Right renal cortex interstitium (tissue), 3 donors: ENCODE results near the gene ORC2. TPM values are rescaled to one million over a fixed set of nuclear protein-coding genes. Genes with fewer than 3 reads are reported as not detected.
"Not testable (repeated sequence)": the region's sequence is repeated elsewhere in the genome, so short reads cannot be mapped to it uniquely, and the experiment has no call there.

Experiments
- DNase-seq, 3 donors: peaks; one replicate each; pipeline ENCODE4 v3.0.0-alpha.2; 2013; ENCODE audit warnings: low read depth in 3 of 3, low spot score in 2 of 3
- polyA plus RNA-seq, 3 donors: library from polyadenylated mRNA; unstranded; fragments of 120-200 nt; gene quantifications; one replicate each; pipeline ENCODE4 v1.2.1, GENCODE V29; 2013; ENCODE audit not compliant: insufficient read length in 3 of 3

Gene ORC2
- 10 to 100 TPM; 29.8 to 31.8 (median 31.2) TPM for polyA plus RNA-seq

DNA sequence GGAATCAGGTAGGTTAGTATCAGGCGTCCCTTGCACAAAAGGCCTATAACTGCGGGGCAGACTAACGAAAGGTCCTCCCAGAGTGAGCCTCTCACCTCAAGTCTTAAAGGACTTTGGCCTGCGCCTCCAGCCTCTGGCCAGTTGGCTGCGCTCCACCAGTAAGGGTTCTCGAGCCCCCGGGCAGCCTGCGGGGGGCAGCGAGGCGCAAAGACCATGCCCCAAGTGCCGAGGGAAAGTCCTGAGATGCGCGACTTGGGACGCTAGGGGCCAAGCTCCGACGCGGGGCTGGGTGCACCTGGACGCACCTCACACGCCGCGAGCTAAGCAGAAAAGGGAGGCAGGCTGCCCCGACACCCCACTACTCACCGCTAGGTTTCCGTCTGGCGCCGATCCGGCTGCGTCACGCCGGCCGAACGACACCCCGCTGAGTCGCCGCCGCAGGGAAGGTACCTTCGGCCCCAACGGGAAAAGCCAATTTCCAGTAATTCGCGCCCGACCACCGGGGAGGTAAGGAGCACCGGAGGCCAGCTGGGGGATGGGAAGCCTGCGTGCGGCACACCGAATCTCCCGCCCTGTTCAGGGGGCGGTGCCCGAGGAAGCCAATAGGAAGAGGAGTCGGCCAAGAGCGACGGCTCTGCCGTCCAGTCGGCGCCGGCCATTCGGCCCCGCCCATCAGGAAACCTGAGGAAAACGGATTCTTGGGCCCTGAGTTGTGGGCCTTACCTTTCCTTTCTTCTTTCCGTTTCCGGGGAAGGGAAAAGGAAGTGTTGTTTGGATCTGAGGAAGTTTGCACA lies at the start of gene ORC2:
TSS of gene ORC2 (minus strand) at position 537 of the 794 bp plus-strand sequence. CDS start 5,537 bp downstream, outside the sequence.
- DNase-seq = peak; percentile 90 to 94 (median 90)

DNA sequence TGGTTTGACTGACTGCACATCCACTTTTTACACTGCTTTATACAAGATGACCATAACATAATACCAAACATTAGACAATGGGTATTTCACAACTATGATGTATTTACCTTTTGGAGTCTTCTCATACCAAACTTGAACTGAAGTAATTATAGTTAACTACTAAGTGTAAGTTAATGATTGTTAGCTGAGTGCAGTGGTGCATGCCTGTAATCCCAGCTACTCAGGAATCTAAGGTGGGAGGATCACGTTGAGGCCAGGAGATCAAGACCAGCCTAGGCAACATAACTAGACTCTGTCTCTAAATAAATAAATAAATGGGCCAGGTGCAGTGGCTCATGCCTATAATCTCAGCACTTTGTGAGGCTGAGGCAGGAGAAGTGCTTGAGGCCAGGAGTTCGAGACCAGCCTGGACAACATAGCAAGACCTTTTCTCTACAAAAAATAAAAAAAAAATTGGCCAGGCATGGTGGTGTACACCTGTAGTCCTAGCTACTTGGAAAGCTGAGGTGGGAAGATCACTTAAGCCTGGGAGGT lies 44.9 kb upstream of the ORC2 start:
- DNase-seq = peak; percentile 18 to 33 (median 32)

DNA sequence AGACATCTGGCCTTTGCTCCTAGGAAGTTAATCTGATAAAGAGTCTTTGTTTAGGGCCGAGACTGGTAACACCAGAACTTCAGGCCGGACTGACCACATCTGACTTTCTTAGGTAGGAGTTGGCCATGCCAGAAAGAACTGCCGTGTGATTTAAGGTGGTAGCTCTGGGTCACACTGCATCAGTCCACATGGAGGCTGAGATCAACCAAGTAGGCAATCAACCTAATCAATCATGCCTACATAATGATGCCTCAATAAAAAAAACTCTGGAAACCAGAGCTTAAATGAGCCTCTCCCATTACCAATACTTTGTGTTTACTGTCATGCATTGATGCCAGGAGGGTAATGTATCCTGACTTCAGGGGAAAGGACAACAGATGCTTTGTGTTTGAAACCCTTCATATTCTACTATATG lies 44.1 kb upstream of the ORC2 start:
- DNase-seq = peak; percentile 10 to 36 (median 27)

DNA sequence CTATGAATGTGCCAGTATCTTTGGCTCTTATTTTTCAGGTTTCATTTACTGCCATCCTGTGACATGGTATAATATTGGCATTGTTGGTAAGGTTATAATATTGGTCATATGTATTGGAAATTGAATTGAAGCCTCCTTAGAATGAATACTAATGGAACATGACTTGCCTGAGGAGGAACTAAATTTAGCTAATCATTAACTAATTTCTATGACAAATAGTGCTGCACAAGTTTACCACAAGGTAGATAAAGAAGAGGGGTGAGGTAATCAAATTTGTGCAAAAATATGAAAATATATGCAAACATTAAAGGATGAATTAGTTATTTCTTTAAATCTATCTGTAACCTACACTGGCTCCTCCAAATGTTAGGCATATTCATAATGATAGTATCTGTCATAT lies 43.2 kb upstream of the ORC2 start:
- DNase-seq = no peak

DNA sequence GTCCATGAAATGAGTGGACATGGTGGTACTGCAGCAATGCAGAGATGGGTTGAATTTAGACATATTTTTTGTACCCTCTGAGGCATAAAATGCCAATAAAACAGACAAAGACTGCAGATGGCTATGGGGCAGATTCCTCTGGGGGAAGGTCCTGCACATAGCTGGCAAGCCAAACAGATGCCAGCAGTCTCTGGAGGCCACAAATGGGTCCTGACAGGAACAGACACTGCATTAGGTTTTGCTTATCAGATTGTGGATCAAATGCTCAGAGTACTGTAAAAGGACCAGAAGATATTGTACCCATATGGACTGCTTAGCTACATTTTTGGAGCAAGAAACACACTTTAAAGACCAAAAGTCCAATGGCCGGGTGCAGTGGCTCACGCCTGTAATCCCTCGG lies 40.9 kb upstream of the ORC2 start:
- no peak for DNase-seq

DNA sequence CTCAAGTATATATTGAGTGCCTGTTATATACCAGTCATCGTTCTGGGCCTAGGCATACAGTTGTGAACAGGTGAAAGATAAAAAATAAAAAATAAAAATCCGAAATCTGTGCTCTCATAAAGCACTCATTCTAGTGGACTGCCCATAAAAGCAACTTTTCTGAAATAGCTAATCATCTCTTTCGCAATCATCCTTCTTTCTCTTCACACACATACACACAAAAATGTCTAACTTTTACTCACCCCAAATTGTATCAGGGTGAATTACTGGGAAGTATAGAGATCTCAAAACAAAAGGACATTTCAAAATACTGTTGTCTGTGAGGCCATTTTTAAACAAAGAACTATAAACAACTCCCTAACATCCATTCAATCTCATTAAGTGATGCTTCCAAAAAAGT lies 29.6 kb upstream of the ORC2 start:
- DNase-seq = no peak

DNA sequence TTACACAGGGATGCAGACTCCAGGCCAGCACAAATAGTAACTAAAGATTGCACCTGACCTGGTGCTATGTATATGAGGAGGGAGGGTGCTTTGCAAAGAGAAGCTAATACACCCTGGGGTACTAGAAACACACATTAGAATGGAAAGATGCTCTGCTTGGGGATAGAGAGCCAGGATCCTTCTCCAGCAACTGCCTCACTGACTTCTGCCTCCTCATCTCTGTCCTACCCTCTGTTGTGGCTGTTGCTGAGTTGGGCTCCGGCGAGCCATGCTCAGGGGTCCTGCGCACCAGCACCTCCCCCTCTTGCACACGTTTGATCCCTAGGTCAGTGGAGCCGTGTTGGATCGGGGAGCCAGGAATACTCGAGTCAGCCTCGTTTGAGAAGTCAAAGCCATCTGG lies 23.7 kb upstream of the ORC2 start:
- DNase-seq = no peak

DNA sequence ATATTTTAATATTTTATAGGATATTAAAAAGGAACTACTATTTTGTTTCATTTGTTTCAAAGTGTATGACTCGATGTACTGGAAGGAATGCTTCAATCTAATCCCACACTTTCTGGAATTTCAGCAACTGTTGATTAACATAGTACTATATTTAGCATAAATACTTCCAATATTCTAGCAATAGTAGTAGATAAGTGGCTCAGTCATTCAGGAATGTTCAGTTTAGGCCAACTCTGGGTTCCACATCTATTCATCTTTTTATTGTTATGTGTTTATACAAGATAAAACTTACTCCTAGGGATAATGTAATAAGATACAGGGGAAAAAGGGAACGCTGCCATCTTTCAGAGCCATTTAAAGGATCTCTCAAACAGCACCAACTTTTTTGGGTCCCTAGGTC lies 22.3 kb upstream of the ORC2 start:
- DNase-seq = no peak

DNA sequence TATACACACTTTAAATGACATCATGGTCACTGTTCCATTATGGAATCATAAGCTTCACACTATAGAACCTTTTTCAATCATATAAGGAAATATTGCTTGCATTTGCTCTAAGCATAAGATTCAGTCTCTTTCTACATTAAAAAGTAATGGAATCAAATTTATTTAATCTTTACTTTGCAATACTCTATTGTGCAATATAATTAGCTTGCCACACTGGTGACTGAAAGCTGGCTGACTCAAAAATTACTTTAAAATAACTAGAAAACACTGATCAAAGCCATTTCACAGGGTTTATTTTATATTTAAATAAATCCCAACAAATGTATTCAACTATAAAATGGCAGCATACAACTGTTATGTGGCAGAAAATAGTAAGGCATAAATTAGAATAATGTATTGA lies 13.2 kb upstream of the ORC2 start:
- DNase-seq = no peak

DNA sequence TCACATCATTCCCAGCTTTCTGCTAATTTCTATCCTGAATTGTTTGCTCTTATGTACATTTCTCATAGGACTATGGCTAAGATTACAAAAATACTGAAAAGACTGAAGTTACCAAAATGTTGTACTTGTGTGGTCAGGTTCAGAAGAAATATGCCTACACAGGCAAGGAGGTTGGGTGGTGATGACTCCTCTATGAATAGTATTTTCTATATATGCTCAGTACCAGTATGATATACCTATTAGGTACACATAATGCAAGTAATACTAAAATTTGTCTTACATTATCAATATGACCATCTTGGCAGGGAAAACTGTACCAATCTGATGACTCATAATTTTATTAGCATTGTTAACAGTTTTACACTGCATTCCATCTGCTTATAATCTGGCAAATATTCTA lies 12.2 kb upstream of the ORC2 start:
- DNase-seq = no peak

DNA sequence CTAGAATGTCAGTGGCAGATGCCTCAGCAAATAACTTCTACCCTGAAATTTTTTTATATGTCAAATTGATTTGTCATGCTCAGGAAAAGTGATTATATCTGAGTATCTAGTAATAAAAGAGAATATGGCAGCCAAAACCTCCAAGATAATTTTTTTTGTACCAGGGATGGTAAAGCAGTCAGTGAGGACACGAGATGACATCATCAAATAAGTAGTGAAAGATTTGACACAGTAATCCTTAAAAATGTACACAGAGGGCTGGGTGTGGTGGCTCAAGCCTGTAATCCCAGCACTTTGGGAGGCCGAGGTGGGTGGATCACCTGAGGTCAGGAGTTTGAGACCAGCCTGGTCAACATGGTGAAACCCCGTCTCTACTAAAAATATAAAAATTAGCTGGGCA lies 6.6 kb upstream of the ORC2 start:
- DNase-seq = not testable (repeated sequence)

DNA sequence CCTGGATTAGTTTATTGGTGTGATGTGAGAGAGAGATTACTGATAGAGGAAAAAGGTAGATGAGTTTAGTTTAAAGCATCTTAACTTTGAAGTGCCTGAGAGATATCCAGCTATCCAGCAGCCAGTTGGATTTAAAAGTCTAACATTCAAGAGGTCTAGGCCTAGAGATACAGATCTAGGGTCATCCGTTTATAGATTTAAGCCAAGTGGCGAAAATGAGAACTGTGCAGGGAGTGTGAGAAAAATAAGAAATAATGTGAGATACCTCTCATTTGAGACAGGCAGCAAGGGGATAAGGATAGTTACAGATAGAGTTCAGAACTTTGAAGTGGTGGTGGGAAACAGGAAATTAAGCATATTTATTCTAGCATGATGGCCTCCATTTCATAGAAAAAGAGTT lies 5.3 kb upstream of the ORC2 start:
- no peak for DNase-seq

DNA sequence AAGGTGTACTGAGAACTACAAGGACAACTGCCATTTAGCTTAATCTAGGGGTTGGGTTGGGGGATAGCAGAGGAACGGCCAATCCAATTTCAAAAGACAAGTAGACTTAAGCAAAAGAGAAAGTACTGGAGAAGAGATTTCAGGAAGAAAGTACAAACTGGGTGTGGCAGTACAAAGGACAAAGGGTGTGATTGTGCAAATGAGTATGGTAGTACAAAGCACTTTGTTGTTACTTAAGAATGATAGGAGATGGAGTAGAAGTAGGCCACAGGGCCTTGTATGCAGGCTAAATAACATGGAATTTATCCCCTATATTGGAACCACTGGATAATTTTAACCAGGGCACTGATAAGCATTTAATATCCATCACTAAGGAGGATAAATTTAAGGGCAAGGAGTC lies 4.7 kb upstream of the ORC2 start:
- no peak for DNase-seq

DNA sequence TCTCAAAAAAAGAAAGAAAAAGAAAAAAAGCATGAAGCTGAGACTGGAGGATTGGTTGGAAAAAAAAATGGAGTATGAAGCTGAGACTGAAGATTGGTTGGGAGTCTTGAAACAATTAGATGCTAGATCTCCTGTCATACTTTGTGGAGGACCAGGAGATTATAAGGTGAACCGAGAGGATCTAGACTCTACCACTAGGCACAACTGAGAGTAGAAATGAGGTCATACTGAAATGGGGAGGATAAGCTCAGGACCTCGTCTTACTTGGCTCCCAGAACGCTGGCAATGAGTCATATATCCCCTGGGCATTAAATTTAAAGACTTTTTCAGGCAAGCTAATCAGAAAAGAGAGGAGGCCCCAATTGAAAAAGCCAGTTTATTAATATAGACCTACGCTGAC lies 3.3 kb upstream of the ORC2 start:
- DNase-seq = no peak

DNA sequence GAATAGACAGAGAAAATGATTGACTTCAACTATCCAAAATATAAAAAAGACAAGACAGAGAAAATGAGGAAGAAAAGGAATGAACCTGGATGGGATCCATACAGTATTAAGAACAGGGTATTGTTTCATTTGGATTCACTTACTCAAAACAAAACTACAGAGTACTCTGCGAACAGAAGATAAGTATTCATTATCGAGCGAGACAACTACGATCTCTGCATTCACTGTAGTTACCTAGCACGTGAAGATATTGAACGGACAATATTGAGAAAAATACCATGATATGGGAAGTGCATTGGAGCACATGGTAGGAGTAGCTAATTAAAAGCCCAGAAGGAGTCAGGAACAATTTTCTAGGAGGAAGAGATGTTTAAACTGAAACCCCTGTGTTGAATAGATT lies 1.0 kb upstream of the ORC2 start:
- DNase-seq = no peak

DNA sequence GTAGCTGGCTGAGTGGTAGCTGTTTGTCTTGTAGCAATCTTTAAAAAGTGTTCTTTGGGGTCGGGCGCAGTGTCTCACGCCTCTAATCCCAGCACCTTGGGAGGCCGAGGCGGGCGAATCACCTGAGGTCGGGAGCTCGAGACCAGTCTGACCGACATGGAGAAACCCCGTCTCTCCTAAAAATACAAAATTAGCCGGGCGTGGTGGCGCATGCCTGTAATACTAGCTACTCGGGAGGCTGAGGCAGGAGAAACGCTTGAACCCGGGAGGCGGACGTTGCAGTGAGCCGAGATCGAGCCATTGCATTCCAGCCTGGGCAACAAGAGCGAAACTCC lies 425 bp upstream of the ORC2 start:
- not testable (repeated sequence) for DNase-seq

DNA sequence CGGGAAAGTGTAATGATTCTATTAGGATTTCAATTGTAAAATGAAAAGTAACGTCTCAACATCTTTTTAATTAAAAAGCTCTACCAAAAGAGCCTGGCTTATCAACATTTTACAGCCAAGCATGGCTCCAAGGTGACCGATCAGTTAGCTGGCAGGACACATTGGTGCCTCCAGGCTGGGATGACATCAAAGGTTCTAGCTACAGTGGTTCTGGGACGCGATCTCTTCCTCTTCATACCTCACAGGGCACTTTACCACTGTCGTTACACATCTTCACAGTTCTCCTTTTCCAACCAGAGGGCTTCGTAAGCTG lies 693 bp downstream of the ORC2 start:
- DNase-seq = no peak

DNA sequence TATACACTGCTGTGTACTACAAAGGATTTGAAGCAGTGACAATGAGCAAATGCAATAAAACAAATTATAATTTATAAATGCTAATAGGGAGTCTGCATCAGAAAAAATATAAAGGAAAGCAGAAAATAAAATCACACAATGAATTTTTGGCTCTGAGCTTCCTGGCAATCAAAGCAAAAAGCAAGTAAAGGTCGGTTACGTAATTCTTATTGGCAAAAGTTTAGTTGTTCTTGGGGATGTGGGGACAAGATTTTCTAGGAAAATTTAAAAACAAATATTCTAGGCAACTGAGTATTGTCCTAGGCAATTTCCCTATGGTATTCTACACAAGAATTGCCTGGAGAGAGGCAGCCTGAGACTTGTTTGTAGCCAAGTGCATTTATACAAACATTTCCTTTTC lies 1.8 kb downstream of the ORC2 start:
- DNase-seq = no peak

DNA sequence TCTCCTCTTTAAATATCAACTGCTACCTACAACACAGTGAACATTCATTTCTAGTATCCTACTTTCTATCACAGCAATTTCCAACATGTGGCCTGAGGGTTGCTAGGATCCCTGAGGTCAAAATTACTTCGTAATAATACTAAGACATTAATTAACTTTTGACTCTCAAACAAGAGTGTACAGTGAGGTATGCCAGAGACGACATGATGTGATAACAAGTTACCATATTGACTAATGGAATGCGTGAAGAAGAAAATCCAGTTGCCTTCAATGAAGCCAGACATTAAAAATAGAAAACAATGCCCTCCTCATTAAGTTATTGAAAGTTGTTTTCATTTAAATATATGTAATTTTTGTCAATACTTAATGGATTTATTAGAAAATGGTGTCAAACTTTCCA lies 13.1 kb downstream of the ORC2 start:
- no peak for DNase-seq

DNA sequence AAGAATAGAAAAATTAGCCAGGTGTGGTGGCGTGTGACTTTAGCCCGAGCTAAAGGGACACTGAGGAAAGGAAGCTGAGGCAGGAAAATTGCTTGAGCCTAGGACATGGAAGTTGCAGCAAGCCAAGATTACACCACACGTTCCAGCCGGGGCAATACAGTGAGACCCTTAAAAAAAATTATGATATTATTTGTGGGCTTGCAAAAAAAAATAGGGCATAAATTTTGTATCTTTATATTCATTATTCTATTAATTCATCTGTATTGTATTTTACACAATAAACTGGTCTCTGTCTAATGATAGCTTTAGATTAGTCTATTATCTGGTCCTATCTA lies 18.1 kb downstream of the ORC2 start:
- DNase-seq = no peak

DNA sequence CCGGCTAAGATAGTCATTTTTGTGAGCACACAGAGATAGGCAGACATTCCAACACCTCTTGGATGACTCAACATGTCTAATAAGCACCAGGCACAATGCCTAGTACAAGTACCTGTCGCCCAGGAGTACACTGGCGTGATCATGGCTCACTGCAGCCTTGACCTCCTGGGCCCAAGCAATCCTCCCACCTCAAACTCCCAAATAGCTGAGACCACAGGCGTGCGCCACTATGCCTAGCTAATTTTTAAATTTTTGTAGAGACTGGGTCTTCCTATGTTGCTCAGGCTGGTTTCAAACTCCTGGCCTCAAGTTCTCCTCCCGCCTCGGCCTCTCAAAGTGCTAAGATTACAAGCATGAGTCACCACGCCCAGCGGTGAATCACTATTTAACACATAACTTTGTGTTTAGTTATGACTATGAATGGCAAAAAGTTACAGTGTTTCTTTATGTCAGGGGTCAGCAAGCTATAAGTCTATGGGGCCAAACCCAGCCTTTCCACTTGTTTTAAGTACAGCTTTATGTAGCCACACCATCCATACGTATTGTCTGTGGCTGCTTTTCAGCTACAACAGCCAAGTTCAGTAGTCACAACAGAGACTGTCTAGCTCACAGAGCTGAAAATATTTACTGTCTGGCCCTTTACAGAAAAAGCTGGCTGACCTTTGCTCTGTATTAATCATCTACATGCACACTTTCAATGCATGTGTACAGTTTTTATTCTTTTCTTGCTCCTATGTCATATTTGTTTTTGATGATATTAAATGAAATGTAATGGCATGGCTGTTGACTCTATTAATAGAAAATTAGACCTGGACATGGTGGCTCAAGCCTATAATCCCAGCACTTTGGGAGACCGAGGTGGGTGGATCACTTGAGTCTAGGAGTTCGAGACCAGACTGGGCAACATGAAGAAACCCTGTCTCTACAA lies 18.7 kb downstream of the ORC2 start:
- DNase-seq = no peak

DNA sequence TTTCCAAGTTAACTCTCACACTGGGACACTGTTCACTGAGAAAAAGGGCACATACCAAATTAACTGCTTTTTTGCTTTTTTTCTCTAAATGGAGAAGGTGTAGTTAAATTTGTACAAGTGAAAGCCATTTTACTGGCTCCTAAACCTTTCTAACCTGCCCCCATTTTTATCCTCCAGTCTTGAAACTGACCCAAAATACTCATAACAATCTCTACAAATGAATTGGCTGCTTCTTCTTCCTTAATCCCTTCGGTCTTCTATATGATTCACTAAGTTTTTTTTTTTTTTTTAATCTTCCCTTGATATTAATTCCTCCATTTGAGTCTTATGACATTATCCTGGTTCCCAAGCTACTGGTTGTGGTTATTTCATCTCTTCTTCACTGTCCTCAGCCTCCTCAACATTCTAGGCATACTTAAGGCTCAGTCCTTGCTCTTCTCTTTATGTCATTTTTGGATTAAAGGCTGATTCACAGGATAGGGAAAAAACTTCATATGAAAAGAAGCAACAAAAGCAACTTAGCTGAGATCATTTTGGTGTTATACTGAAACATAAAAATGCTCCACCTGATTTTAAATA lies 19.8 kb downstream of the ORC2 start:
- DNase-seq = no peak
